Measurements from ENCODE around the gene IPO11. TPM values are rescaled to one million over a fixed set of nuclear protein-coding genes. Genes with fewer than 3 reads are reported as not detected.
"Not testable (repeated sequence)": the region's sequence is repeated elsewhere in the genome, so short reads cannot be mapped to it uniquely, and the experiment has no call there.

The IPO11 gene
- total RNA-seq, 1 donor, result 38.1 TPM

- DNase-seq (ENCODE audit: low read depth), result no peak
- no peak for TF ChIP-seq CTCF (IDR thresholded peaks at IDR 0.05; ENCODE audit: insufficient read depth, low read length)
- no peak overlapping the region for H3K4me3 ChIP-seq (ENCODE audit: low read depth, low read length)
Measured at GRCh38 chr5:62560786-62561185, 148.2 kb downstream of the IPO11 start.

- H3K4me3 ChIP-seq (ENCODE audit: low read depth, low read length), result no peak overlapping the region
- no peak for TF ChIP-seq CTCF (IDR thresholded peaks at IDR 0.05; ENCODE audit: insufficient read depth, low read length)
- no peak for DNase-seq (ENCODE audit: low read depth)
Measured at GRCh38 chr5:62561896-62562295, 149.3 kb downstream of the IPO11 start.

GRCh38 chr5:62562867-62563266 is 150.3 kb downstream of the IPO11 start:
- no peak for TF ChIP-seq CTCF (IDR thresholded peaks at IDR 0.05; ENCODE audit: insufficient read depth, low read length)
- no peak for DNase-seq (ENCODE audit: low read depth)
- H3K4me3 ChIP-seq (ENCODE audit: low read depth, low read length), result no peak overlapping the region

- no peak for TF ChIP-seq CTCF (IDR thresholded peaks at IDR 0.05; ENCODE audit: insufficient read depth, low read length)
- DNase-seq (ENCODE audit: low read depth), result no peak
- no peak overlapping the region for H3K4me3 ChIP-seq (ENCODE audit: low read depth, low read length)
Measured at GRCh38 chr5:62564101-62564500, 151.5 kb downstream of the IPO11 start.

GRCh38 chr5:62565740-62566139 is 153.2 kb downstream of the IPO11 start:
- DNase-seq (ENCODE audit: low read depth); H3K4me3 ChIP-seq (ENCODE audit: low read depth, low read length): not testable (repeated sequence)

- TF ChIP-seq CTCF (IDR thresholded peaks at IDR 0.05; ENCODE audit: insufficient read depth, low read length), result no peak
- DNase-seq (ENCODE audit: low read depth), result no peak
- no peak overlapping the region for H3K4me3 ChIP-seq (ENCODE audit: low read depth, low read length)
Measured at GRCh38 chr5:62568143-62568542, 155.6 kb downstream of the IPO11 start.

GRCh38 chr5:62568800-62569432 is 156.4 kb downstream of the IPO11 start:
- no peak for TF ChIP-seq CTCF (IDR thresholded peaks at IDR 0.05; ENCODE audit: insufficient read depth, low read length)
- no peak overlapping the region for H3K4me3 ChIP-seq (ENCODE audit: low read depth, low read length)
- DNase-seq (ENCODE audit: low read depth), result no peak
